NCI-H128 (cell line): ENCODE results near the gene COQ8B.
"Not testable (repeated sequence)": the region's sequence is repeated elsewhere in the genome, so short reads cannot be mapped to it uniquely, and the experiment has no call there.

Experiments
- DNase-seq: peaks from one replicate; lab custom pipeline; 2025; ENCODE audit not compliant: unreplicated experiment; lab: John Stamatoyannopoulos, UW

Gene COQ8B

DNA sequence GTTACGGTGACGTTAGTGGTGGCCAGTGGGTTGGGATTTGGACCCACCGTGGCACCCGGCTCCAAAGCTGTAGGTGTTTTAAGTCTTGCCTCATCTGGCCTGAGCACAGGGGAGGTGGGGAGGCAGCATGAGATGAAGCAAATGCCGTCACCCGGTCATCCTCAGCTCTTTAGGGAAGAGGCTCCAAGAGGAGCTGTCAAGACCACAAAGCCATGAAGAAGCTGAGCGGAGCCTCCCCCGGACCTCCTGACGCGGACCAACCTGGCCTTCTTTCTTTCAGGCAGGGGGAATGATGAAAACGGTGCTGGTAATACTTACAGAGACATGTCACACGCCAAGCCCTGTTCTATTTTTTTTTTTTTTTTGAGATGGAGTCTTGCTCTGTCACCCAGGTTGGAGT, 26.2 kb upstream of the COQ8B start:
- no peak for DNase-seq

DNA sequence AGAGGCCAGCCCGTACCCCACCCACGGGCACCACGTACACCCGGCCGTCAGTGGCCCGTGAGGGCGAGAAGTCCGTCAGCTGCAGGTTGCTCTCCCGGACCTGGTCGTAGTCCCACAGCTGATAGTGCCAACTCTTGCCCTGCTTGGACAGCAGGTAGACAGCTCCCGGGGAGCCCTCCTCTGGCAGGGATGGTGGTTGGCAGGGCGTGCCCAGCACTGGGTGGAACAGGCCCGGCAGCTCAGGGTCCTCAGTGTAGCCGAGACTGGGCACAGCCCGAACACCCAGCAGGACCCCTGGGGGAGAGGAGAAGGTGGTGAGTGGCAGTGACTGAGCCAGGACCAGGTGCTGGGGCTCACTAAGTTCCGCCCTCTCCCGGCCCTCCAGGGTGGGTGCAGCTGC, 25.8 kb upstream of the COQ8B start:
- DNase-seq, result no peak

DNA sequence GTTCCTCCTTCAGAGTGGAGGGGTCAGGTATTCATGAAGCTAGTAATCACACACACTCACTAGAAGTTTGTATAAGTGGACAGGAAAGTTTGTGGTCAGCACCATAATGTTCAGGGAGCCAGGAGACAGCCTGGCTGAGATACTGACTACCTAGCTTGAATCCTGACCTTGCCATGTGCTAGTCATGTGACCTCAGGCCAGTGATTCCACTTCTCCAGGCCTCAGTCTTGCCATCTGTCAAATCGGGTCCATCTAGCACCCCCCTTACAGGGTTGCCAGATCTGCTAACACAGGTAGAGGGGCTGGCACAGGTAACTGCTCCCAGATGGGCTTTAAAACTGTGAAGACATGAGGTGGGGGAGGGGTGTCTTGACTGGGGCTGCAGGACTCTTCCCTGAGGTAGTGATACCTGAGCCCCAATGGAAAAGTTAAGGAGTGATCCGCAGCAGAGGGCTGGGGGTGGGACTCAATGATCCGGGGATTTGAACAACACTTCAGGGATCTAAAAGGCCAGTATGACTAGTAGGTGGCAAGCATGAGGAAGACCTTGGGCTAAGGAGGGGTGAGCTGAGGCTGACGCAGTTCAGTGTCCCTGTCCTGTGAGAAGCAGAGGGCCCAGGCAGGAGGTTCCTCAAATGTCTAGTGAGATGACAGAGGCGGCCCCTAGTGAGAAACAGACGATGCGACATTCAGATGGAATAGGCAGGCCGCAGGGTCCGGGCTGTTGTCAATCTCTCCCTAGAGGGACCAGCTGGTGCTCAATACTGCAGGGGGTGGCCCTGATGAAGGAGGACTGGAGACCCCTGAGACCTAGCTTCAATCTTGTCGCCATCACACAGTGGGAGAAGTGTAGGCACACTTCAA, 25.1 kb upstream of the COQ8B start:
- no peak for DNase-seq

DNA sequence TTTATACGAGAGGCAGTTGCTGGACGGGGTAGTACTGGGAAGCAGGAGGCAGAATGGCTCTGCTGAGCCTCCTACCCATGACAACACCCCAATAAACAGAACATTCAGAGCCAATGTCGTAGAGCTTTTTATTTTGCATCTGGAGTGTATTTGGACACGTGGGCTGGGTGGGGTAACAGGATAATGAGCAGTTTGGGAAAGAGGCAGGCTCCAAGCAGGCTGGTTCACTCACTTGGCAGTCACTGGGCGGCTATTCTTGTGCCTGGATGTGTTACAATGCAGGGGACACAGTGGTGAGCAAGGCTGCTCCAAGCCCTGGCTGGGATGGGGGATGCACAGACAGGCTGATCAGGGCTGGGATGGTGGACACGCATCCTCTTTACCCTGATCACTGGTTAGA, 24.1 kb upstream of the COQ8B start:
- DNase-seq, result no peak

DNA sequence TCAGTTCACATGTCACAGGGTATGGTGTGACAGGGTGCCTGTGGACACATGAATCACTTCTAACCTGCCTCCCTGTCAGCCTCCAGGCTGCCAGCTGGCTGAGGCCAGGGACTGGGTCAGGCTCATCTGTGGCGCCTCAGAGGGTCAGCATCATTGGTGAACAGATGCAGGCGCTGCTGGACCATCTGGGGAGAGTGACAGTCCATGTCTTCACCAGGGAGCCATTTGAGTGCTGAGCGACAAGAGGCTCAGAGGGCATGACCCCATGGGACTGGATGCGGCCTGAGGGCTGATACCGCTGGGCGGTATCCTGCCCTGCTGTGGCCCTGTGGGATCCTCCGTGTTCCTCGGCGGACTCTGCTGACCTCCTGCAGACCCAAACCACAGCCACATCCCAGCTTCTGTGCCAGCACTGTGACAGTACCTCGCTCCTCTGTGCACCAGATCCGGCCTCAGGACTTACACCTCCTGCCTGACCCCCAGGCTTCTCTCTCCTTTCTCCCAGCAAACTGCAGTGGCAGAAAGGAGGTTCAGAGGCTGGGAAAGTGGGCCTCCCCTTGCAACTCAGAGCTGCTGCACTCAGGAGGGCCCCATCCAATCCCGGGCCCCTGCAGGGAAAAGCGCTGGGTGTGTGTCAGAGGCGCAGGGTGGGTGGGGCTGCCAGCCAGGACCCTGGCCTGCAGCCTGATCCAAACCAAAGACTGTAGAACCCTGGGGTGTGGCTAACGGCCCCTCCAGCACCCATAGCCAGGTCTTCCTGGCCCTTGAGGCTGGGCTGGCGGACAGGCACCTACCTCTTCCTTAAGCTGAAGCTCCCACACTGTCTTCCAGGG, 23.4 kb upstream of the COQ8B start:
- DNase-seq, result no peak

GRCh38 chr19:40739030-40739839, 22.5 kb upstream of the COQ8B start:
- no peak for DNase-seq

GRCh38 chr19:40737102-40737644, 20.5 kb upstream of the COQ8B start:
- DNase-seq, result no peak

- no peak for DNase-seq
Measured at GRCh38 chr19:40736661-40737060, 20.0 kb upstream of the COQ8B start.

DNA sequence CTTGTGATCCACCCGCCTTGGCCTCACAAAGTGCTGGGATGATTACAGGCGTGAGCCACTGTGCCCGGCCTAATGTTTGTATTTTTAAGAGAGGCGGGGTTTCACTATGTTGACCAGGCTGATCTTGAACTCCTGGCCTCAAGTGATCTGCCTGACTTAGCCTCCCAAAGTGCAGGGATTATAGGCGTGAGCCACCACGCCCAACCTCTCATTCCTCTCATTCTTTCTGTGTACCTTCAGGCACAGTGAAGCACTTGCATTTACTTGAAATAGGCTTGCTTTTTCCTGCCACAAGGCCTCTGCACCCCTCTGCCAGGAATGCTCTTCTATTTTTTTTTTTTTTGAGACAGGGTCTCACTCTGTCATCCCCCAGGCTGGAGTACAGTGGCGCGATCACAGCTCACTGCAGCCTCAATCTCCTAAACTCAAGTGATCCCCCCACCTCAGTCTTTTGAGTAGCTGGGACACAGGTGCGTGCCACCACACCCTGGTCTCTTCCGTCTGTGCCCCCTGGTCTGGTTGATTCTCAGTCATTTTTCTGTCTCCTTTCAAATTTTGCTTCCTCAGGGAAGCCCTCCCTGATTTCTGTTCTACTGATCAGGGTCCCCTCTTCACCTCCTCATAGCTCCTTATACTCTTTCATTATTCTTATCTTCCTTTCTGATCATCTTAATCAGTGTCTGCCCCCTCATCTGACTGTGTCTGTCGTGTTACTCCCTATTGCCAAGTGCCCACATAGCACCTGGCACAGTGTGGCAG, 18.5 kb upstream of the COQ8B start:
- no peak for DNase-seq

DNA sequence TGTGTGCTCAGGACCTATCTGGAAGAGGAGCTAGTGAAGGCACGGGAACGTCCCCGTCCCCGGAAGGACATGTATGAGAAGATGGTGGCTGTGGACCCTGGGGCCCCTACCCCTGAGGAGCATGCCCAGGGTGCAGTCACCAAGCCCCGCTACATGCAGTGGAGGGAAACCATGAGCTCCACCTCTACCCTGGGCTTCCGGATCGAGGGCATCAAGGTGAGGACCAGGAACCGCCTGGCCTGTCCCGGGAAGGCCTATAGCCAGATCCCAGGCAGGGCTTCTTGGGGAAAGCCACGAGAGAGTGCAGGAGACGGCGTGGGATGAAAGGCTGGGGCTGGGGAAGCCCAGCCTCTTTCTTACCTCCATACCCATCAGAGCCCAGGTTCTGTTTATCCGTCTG, 16.5 kb upstream of the COQ8B start:
- DNase-seq, result no peak

DNA sequence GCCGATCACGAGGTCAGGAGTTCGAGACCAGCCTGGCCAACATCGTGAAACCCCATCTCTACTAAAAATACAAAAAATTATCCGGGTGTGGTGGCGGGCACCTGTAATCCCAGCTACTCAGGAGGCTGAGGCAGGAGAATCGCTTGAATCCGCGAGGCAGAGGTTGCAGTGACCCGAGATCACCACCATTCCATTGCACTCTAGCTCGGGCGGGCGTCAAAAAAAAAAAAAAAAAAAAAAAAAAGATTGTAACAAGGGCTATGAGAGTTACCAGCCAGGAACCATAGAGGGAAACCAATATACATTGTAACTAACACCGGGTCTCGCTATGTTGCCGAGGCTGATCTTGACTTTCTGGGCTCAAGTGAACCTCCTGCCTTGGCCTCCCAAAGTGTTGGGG, 15.6 kb upstream of the COQ8B start:
- DNase-seq, result not testable (repeated sequence)

DNA sequence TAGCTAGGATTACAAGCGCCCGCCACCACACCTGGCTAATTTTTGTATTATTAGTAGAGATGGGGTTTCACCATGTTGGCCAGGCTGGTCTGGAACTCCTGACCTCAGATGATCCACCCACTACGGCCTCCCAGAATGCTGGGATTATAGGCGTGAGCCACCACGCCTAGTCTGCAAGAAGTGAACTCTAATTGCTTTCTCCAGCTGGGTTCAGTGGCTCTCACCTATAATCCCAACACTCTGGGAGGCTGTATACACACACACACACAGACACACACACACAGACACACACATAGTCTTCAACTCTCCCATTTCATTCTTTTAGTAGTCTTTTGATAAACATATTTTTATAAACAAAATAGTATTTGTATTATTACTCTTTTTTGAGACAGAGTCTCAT, 13.4 kb upstream of the COQ8B start:
- DNase-seq, result not testable (repeated sequence)

- no peak for DNase-seq
Measured at GRCh38 chr19:40726279-40726678, 9.6 kb upstream of the COQ8B start.

- no peak for DNase-seq
Measured at GRCh38 chr19:40724855-40725254, 8.2 kb upstream of the COQ8B start.

- no peak for DNase-seq
Measured at GRCh38 chr19:40724315-40724714, 7.6 kb upstream of the COQ8B start.

DNA sequence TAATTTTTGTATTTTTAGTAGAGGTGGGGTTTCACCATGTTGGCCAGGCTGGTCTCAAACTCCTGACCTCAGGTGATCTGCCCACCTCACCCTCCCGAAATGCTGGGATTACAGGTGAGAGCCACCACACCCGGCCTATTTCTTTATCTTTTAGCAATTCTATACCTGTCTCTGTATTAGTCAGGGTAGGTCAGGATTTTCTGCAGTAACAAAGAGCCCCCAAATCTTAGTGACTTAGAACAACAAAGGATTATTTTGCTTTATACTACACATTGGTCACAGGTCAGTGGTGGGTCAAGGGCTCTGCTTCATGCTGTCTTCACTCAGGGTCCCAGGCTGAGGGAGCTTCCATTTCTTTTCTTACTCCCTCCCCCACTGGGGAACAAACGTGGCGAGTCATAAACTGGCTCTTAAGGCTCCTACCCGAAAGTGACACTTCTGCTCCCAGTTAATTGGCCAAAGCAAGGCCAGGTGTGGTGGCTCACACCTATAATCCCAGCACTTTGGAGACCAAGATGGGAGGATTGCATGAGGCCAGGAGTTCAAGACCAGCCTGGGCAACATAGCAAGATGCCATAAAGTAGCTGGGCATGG, 7.1 kb upstream of the COQ8B start:
- DNase-seq, result no peak

GRCh38 chr19:40721936-40722661, 5.4 kb upstream of the COQ8B start:
- no peak for DNase-seq

DNA sequence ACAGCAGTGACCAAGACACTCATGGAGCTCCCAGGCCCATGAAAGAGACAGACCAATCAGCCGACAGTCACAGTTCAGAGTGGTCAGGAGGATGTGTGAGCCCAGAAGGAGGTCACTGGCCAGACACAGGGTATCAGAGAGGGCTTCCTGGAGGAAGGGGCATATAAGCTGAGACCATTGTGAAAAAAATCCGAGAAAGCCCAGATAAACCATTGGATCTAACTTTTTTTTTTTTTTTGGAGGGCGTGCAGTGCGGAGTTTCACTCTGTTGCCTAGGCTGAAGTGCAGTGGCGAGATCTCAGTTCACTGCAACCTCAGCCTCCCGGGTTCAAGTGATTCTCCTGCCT, 4.4 kb upstream of the COQ8B start:
- no peak for DNase-seq

DNA sequence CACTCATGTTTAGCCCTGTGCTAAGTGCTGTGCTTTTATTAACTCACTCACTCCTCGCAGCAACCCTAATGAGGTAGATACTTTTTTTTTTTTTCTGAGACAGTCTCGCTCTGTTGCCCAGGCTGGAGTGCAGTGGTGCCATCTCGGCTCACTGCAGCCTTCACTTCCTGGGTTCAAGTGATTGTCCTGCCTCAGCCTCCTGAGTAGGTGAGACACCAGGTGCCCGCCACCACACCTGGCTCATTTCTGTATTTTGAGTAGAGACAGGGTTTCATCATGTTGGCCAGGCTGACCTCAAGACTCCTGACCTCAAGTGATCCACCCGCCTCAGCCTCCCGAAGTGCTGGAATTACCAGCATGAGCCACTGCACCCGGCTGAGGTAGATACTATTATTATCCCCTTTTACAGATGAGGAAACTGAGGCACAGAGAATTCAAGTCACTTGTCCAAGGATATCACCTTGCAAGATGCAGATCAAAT, 2.8 kb upstream of the COQ8B start:
- no peak for DNase-seq
